GM15510 (cell line): ENCODE measurements around the gene TCF7L1.

Experiments
- POLR2A ChIP-seq: IDR thresholded peaks from 3 replicates; pipeline ENCODE4 v1.6.1; 2011; ENCODE audit warnings: borderline replicate concordance; ENCODE audit not compliant: insufficient read length; ENCODE audit errors: extremely low read depth

The TCF7L1 gene

GRCh38 chr2:85330839-85331636, 197.8 kb downstream of the TCF7L1 start:
- no peak for TF ChIP-seq POLR2A

- TF ChIP-seq POLR2A, result no peak
Observed at GRCh38 chr2:85334928-85335327, 201.7 kb downstream of the TCF7L1 start.

GRCh38 chr2:85340034-85340892, 207.1 kb downstream of the TCF7L1 start:
- TF ChIP-seq POLR2A, result no peak

- TF ChIP-seq POLR2A, result no peak
Observed at GRCh38 chr2:85341269-85342029, 208.3 kb downstream of the TCF7L1 start.

GRCh38 chr2:85342156-85342555, 209.0 kb downstream of the TCF7L1 start:
- no peak for TF ChIP-seq POLR2A

GRCh38 chr2:85344356-85344954, 211.3 kb downstream of the TCF7L1 start:
- TF ChIP-seq POLR2A, result no peak

- no peak for TF ChIP-seq POLR2A
Observed at GRCh38 chr2:85347599-85347998, 214.4 kb downstream of the TCF7L1 start.

- no peak for TF ChIP-seq POLR2A
Observed at GRCh38 chr2:85353876-85354285, 220.7 kb downstream of the TCF7L1 start.

- peak; percentile 98 for TF ChIP-seq POLR2A
Observed at GRCh38 chr2:85354286-85355072, 221.3 kb downstream of the TCF7L1 start, which contains the start of the genes ELMOD3 and RETSAT. Gene ELMOD3, plus strand, starts transcription at chr2:85354769. Its CDS starts 2,430 bp downstream, at chr2:85357199. Gene RETSAT, minus strand, starts transcription at chr2:85354528. Its CDS starts 21 bp downstream, at chr2:85354507.

GRCh38 chr2:85355073-85355410, 221.8 kb downstream of the TCF7L1 start:
- TF ChIP-seq POLR2A, result no peak

GRCh38 chr2:85355521-85355920, 222.3 kb downstream of the TCF7L1 start:
- TF ChIP-seq POLR2A, result no peak

GRCh38 chr2:85356186-85356585, 223.0 kb downstream of the TCF7L1 start:
- no peak for TF ChIP-seq POLR2A

GRCh38 chr2:85357736-85358135, 224.5 kb downstream of the TCF7L1 start:
- no peak for TF ChIP-seq POLR2A
